Thyroid gland (tissue), 4 donors: ENCODE data around the gene FMN2.

Source experiments
- POLR2A ChIP-seq, 2 donors: fragments of 450-650 bp; IDR thresholded peaks; one replicate each; pipeline ENCODE4 v1.6.1; 2017; ENCODE audit warnings: antibody characterized with exemption in 2 of 2, mild to moderate bottlenecking in 2 of 2, moderate library complexity in 1 of 2
- TF ChIP-seq, protein P1 (sequence below), 6 experiments: fragments of 200-600 bp in 3 of 6; fragments of 450-650 bp in 3 of 6; sonication (generic) in 3 of 6; IDR thresholded peaks; one replicate each; pipeline ENCODE4 v1.5.1; 2016 to 2019; ENCODE audit warnings: antibody characterized with exemption in 6 of 6, mild to moderate bottlenecking in 2 of 6, inconsistent platforms in 1 of 6, moderate library complexity in 1 of 6

GRCh38 chr1:240341365-240342250 is 249.9 kb downstream of the FMN2 start:
- TF ChIP-seq, protein P1, sequence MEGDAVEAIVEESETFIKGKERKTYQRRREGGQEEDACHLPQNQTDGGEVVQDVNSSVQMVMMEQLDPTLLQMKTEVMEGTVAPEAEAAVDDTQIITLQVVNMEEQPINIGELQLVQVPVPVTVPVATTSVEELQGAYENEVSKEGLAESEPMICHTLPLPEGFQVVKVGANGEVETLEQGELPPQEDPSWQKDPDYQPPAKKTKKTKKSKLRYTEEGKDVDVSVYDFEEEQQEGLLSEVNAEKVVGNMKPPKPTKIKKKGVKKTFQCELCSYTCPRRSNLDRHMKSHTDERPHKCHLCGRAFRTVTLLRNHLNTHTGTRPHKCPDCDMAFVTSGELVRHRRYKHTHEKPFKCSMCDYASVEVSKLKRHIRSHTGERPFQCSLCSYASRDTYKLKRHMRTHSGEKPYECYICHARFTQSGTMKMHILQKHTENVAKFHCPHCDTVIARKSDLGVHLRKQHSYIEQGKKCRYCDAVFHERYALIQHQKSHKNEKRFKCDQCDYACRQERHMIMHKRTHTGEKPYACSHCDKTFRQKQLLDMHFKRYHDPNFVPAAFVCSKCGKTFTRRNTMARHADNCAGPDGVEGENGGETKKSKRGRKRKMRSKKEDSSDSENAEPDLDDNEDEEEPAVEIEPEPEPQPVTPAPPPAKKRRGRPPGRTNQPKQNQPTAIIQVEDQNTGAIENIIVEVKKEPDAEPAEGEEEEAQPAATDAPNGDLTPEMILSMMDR (IDR thresholded peaks at IDR 0.05): no peak
- no peak for TF ChIP-seq POLR2A (IDR thresholded peaks at IDR 0.05)
